Measurements from ENCODE around the gene SEMA3B. TPM values are rescaled to one million over a fixed set of nuclear protein-coding genes. Genes with fewer than 3 reads are reported as not detected.

The SEMA3B gene
- total RNA-seq, 2 donors from 2014 or later, result 71.1 to 116 TPM

- intact Hi-C loops (cut with DNase I), result no loop called here
- ATAC-seq (no peak), DNase-seq (no peak)
- no peaks in the 10 kb centered on the region for H3K9me3 ChIP-seq
- no peak overlapping the region for H3K27ac ChIP-seq
- no peak for TF ChIP-seq POLR2A (IDR thresholded peaks at IDR 0.05)
- TF ChIP-seq, protein P1, sequence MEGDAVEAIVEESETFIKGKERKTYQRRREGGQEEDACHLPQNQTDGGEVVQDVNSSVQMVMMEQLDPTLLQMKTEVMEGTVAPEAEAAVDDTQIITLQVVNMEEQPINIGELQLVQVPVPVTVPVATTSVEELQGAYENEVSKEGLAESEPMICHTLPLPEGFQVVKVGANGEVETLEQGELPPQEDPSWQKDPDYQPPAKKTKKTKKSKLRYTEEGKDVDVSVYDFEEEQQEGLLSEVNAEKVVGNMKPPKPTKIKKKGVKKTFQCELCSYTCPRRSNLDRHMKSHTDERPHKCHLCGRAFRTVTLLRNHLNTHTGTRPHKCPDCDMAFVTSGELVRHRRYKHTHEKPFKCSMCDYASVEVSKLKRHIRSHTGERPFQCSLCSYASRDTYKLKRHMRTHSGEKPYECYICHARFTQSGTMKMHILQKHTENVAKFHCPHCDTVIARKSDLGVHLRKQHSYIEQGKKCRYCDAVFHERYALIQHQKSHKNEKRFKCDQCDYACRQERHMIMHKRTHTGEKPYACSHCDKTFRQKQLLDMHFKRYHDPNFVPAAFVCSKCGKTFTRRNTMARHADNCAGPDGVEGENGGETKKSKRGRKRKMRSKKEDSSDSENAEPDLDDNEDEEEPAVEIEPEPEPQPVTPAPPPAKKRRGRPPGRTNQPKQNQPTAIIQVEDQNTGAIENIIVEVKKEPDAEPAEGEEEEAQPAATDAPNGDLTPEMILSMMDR (IDR thresholded peaks at IDR 0.05), result no peak
- H3K4me1 ChIP-seq, result peaks cover 53% of the 10 kb centered on the region
- no peak overlapping the region for H3K4me3 ChIP-seq
- H3K27me3 ChIP-seq, result no peaks in the 10 kb centered on the region
- WGBS, 2 donors, result 84 to 92% methylated on average over 14 to 16 of the region's 16 CpGs
- peaks cover 0 to 5% of the 10 kb centered on the region in 2 donors for H3K36me3 ChIP-seq (replicated peaks in 1 of 2; ENCODE audit: insufficient read depth in 1 of 2, low read depth in 2 of 2)
Measured at GRCh38 chr3:50319181-50319893, 50.4 kb downstream of the SEMA3B start.

GRCh38 chr3:50319894-50320625, 51.1 kb downstream of the SEMA3B start:
- intact Hi-C loops (cut with DNase I), result no loop called here
- Histone ChIP-seq H3K36me3 (replicated peaks in 1 of 2; ENCODE audit: insufficient read depth in 1 of 2, low read depth in 2 of 2) (peaks cover 0 to 5% of the 10 kb centered on the region in 2 donors), H3K9me3 (no peaks in the 10 kb centered on the region), H3K4me3 (peak overlapping the region in 1 of 2 donors; percentile 62), H3K27me3 (no peaks in the 10 kb centered on the region), H3K27ac (peak overlapping the region; percentile 88 to 98 (median 96)), H3K4me1 (peaks cover 59% of the 10 kb centered on the region)
- no peak for TF ChIP-seq POLR2A (IDR thresholded peaks at IDR 0.05)
- TF ChIP-seq, protein P1 (IDR thresholded peaks at IDR 0.05), result no peak
- 72 to 79% methylated on average over 22 to 27 of the region's 29 CpGs for WGBS, 2 donors
- ATAC-seq (no peak), DNase-seq (no peak)

- DNase-seq, result peak; percentile 75 to 84 (median 80)
- Histone ChIP-seq H3K4me1 (peaks cover 60% of the 10 kb centered on the region), H3K27me3 (no peaks in the 10 kb centered on the region), H3K36me3 (replicated peaks in 1 of 2; ENCODE audit: insufficient read depth in 1 of 2, low read depth in 2 of 2) (peaks cover 0 to 5% of the 10 kb centered on the region in 2 donors), H3K9me3 (no peaks in the 10 kb centered on the region), H3K4me3 (peak overlapping the region in 1 of 2 donors; percentile 62), H3K27ac (peak overlapping the region; percentile 88 to 98 (median 96))
- TF ChIP-seq POLR2A (IDR thresholded peaks at IDR 0.05), result peak in 2 of 3 donors; percentile 59 to 64
- TF ChIP-seq, protein P1 (IDR thresholded peaks at IDR 0.05), result no peak
- ATAC-seq, result peak; percentile 75
- 0% methylated on average over 43 of the region's 45 CpGs; no CpG with 5 or more reads in 1 of the 2 donors for WGBS, 2 donors
- intact Hi-C loops (cut with DNase I), result no loop called here
Measured at GRCh38 chr3:50320853-50321335, 51.9 kb downstream of the SEMA3B start.

DNA sequence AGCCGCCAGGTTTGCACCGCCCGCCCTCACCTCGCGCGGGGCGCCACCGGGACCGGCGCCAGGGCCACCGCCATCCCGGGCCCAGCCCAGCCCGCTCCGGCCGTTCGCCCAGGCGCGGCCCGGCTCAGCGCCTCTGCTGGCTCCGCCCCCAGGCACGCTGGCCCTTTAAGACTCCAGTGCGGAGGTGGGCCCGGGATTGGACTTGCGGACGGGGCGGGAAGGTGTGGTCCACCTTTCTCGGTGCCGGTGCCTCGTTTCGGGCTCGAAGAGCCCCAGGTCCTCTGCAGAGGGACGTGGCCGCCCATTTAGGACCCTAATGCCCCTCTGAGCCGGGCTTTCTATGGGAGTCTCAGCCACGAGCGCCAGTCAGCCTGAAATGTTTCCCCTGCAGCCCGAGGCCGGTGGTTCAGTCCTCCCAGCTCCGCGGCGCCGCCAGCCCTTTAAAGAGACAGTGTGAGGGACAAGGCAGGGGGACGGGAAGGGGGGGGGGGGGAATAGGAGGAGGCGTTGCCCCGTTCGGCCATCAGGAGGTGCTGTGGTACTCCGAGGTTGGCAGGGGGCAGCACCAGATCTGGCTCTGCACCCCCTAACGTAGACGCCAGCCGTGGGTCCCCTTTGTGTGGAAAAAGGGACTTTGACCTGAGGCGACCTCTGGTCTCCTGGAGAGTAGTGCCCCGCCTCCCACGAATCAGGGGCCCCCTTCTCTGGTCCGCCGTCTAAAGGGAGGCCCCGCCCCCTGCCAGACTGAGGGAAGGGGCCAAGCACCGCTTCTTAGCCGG, 52.6 kb downstream of the SEMA3B start:
- intact Hi-C loops (cut with DNase I), result no loop called here
- peaks cover 0 to 5% of the 10 kb centered on the region in 2 donors for H3K36me3 ChIP-seq (replicated peaks in 1 of 2; ENCODE audit: insufficient read depth in 1 of 2, low read depth in 2 of 2)
- no peaks in the 10 kb centered on the region for H3K9me3 ChIP-seq
- H3K27me3 ChIP-seq, result no peaks in the 10 kb centered on the region
- WGBS, 2 donors, result 2 to 20% methylated on average over 1 to 57 of the region's 59 CpGs
- ATAC-seq (peak; percentile 89), DNase-seq (peak; percentile 90 to 93 (median 91))
- H3K4me1 ChIP-seq, result peaks cover 67% of the 10 kb centered on the region
- peak overlapping the region; percentile 88 to 98 (median 96) for H3K27ac ChIP-seq
- TF ChIP-seq POLR2A (IDR thresholded peaks at IDR 0.05), result no peak
- TF ChIP-seq, protein P1 (IDR thresholded peaks at IDR 0.05), result peak in 6 of 7 experiments; percentile 16 to 48 (median 32)
- H3K4me3 ChIP-seq, result peak overlapping the region in 1 of 2 donors; percentile 62
